Measurements from ENCODE around the gene ERP44.

DNA sequence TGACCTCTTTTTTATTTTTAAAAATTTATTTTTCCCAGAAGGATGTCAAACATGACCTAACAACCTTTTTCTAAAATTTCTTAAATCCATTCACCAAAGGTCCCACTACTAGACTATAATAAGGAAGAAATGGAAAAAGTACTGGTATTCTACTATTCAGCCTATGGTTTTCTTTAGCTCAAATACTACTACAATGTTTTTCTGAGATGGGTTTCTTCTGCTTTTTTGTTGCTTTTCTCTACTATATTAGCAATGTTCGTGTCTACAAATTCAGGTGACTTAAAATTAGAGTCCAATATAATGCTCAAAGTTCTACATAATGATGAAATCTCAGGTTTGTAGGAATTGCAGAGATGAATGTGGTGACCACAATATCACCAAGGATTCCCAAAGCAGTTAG lies 7.9 kb downstream of the ERP44 start:
- TF ChIP-seq GATA2 (IDR thresholded peaks at IDR 0.05; ENCODE audit: low read depth, low read length) (no peak), GATA3 (IDR thresholded peaks at IDR 0.05; ENCODE audit: low read depth, low read length) (no peak)
